H1 (cell line): ENCODE results near the gene FGR. TPM values are rescaled to one million over a fixed set of nuclear protein-coding genes. Genes with fewer than 3 reads are reported as not detected.

Experiments used
- CTCF ChIA-PET: fragments of 300-600 bp; sonication (Branson Sonifier 250); formaldehyde crosslinking; loops from one replicate; lab custom pipeline; 2021; ENCODE audit not compliant: partially characterized antibody; lab: Charles Lee
- POLR2A ChIA-PET: fragments of 300-600 bp; sonication (Branson Sonifier 250); formaldehyde crosslinking; loops from one replicate; lab custom pipeline; 2021; ENCODE audit warnings: inconsistent platforms; ENCODE audit not compliant: partially characterized antibody; lab: Charles Lee
- DNase-seq, 2 experiments: peaks; one replicate each; pipeline versions ENCODE4 v3.0.0 to v3.0.0-alpha.2; 2010 to 2022; ENCODE audit warnings: low spot score in 2 of 2, low read depth in 1 of 2, mixed read lengths in 1 of 2
- FAIRE-seq: peaks from 2 replicates; lab custom pipeline; 2011; peaks lifted over from hg19 to GRCh38; lab: Jason Lieb, UNC
- H2AFZ ChIP-seq: 2 replicates; pipeline ENCODE4 v1.8.1; 2012; ENCODE audit warnings: low read length, inconsistent platforms
- H2AK5ac ChIP-seq: 2 replicates; pipeline ENCODE4 v1.6.1; 2013; ENCODE audit warnings: low read depth, low read length
- H2BK120ac ChIP-seq: replicated peaks from 2 replicates; pipeline ENCODE3; 2013; ENCODE audit warnings: low read depth, low read length, inconsistent platforms
- H2BK12ac ChIP-seq: 2 replicates; pipeline ENCODE4 v1.6.1; 2013; ENCODE audit warnings: low read depth, low read length
- H2BK15ac ChIP-seq: 2 replicates; pipeline ENCODE4 v1.6.1; 2013; ENCODE audit warnings: low read length
- H2BK20ac ChIP-seq: 2 replicates; pipeline ENCODE4 v1.6.1; 2013; ENCODE audit warnings: low read length
- H2BK5ac ChIP-seq: 2 replicates; pipeline ENCODE4 v1.6.1; 2013; ENCODE audit warnings: low read depth, low read length
- H3K14ac ChIP-seq: 2 replicates; pipeline ENCODE4 v1.6.1; 2013; ENCODE audit warnings: inconsistent platforms; ENCODE audit not compliant: insufficient read length
- H3K18ac ChIP-seq: 2 replicates; pipeline ENCODE4 v1.6.1; 2013; ENCODE audit warnings: low read length; ENCODE audit errors: extremely low read depth
- H3K23ac ChIP-seq: 2 replicates; pipeline ENCODE4 v1.6.1; 2013; ENCODE audit warnings: inconsistent platforms; ENCODE audit not compliant: insufficient read length
- H3K23me2 ChIP-seq: 2 replicates; pipeline ENCODE4 v1.6.1; 2013; ENCODE audit warnings: low read depth, low read length
- H3K27ac ChIP-seq: 2 replicates; pipeline ENCODE4 v1.6.1; 2011; ENCODE audit warnings: low read depth, low read length, inconsistent platforms
- H3K27me3 ChIP-seq, 4 experiments: replicated peaks in 1 of 4; 1 replicate in 1 of 4; 2 replicates in 3 of 4; pipeline versions ENCODE4 v1.6.1 to v1.8.1; 2011 to 2013; ENCODE audit warnings: low read length in 3 of 4, mild to moderate bottlenecking in 3 of 4, inconsistent platforms in 2 of 4, mixed read lengths in 2 of 4, moderate library complexity in 1 of 4; ENCODE audit not compliant: control insufficient read depth in 3 of 4, insufficient read depth in 3 of 4; ENCODE audit errors: extremely low read depth in 1 of 4
- H3K36me3 ChIP-seq, 4 experiments: 2 replicates each; pipeline versions ENCODE4 v1.6.1 to v1.8.1; 2011 to 2013; ENCODE audit warnings: mild to moderate bottlenecking in 4 of 4, low read length in 3 of 4, moderate library complexity in 2 of 4, control low read depth in 1 of 4, inconsistent platforms in 1 of 4; ENCODE audit not compliant: insufficient read depth in 4 of 4, control insufficient read depth in 2 of 4
- H3K4ac ChIP-seq: replicated peaks from 2 replicates; pipeline ENCODE3; 2013; ENCODE audit warnings: low read length, low read depth, mixed read lengths, inconsistent platforms; ENCODE audit not compliant: insufficient read length
- H3K4me1 ChIP-seq, 4 experiments: replicated peaks in 1 of 4; 1 replicate in 1 of 4; 2 replicates in 3 of 4; pipeline versions ENCODE4 v1.6.1 to v1.8.1; 2011 to 2013; ENCODE audit warnings: low read length in 3 of 4, inconsistent platforms in 2 of 4, mixed read lengths in 1 of 4; ENCODE audit not compliant: insufficient read depth in 4 of 4, control insufficient read depth in 3 of 4
- H3K4me2 ChIP-seq, 2 experiments: 2 replicates each; pipeline versions ENCODE4 v1.6.1 to v1.8.1; 2011 to 2013; ENCODE audit warnings: low read depth in 2 of 2, low read length in 2 of 2, control low read depth in 1 of 2, inconsistent platforms in 1 of 2, mild to moderate bottlenecking in 1 of 2; ENCODE audit not compliant: insufficient read depth in 1 of 2
- H3K4me3 ChIP-seq, 4 experiments: fragments of 200-600, 300-600 bp in 1 of 4; sonication (generic), shearing (Covaris generic), sonication (Bioruptor Twin) in 1 of 4; 2 replicates each; pipeline versions ENCODE4 v1.5.1 to v1.8.1; 2011 to 2016; ENCODE audit warnings: low read length in 4 of 4, low read depth in 3 of 4, control low read depth in 2 of 4, inconsistent platforms in 2 of 4, mild to moderate bottlenecking in 2 of 4, mixed read lengths in 1 of 4, moderate library complexity in 1 of 4; ENCODE audit not compliant: insufficient read depth in 2 of 4; ENCODE audit errors: extremely low read depth in 1 of 4
- H3K56ac ChIP-seq: replicated peaks from 2 replicates; pipeline ENCODE3; 2013; ENCODE audit warnings: low read depth, mild to moderate bottlenecking, mixed read lengths, low read length, inconsistent platforms; ENCODE audit not compliant: insufficient read length
- H3K79me1 ChIP-seq: 2 replicates; pipeline ENCODE4 v1.6.1; 2013; ENCODE audit warnings: low read depth, low read length, control low read depth
- H3K79me2 ChIP-seq, 2 experiments: 2 replicates each; pipeline versions ENCODE4 v1.6.1 to v1.8.1; 2012 to 2013; ENCODE audit warnings: low read length in 2 of 2, mild to moderate bottlenecking in 2 of 2, inconsistent platforms in 1 of 2; ENCODE audit not compliant: insufficient read depth in 2 of 2, control insufficient read depth in 1 of 2
- H3K9ac ChIP-seq, 4 experiments: replicated peaks in 1 of 4; 1 replicate in 1 of 4; 2 replicates in 3 of 4; pipeline versions ENCODE4 v1.6.1 to v1.8.1; 2011 to 2013; ENCODE audit warnings: low read depth in 3 of 4, low read length in 3 of 4, control low read depth in 2 of 4, mild to moderate bottlenecking in 2 of 4, moderate library complexity in 2 of 4, inconsistent platforms in 1 of 4; ENCODE audit errors: extremely low read depth in 1 of 4
- H3K9me3 ChIP-seq, 2 experiments: 2 replicates each; pipeline versions ENCODE4 v1.6.1 to v1.8.1; 2012 to 2013; ENCODE audit warnings: mild to moderate bottlenecking in 2 of 2, moderate library complexity in 2 of 2, control low read depth in 1 of 2, inconsistent platforms in 1 of 2, low read depth in 1 of 2, low read length in 1 of 2, mixed read lengths in 1 of 2; ENCODE audit not compliant: insufficient read depth in 2 of 2
- H4K20me1 ChIP-seq, 2 experiments: replicated peaks in 1 of 2; 2 replicates each; pipeline versions ENCODE3 to v1.8.1; 2011 to 2013; ENCODE audit warnings: inconsistent platforms in 2 of 2, low read length in 2 of 2, mild to moderate bottlenecking in 1 of 2; ENCODE audit not compliant: insufficient read depth in 2 of 2, control insufficient read depth in 1 of 2
- H4K5ac ChIP-seq: 2 replicates; pipeline ENCODE4 v1.6.1; 2013; ENCODE audit warnings: low read length, low read depth, mixed read lengths, inconsistent platforms; ENCODE audit not compliant: insufficient read length
- H4K8ac ChIP-seq: 2 replicates; pipeline ENCODE4 v1.8.0; 2013; ENCODE audit warnings: mild to moderate bottlenecking, moderate library complexity, low read length, inconsistent platforms; ENCODE audit not compliant: insufficient read depth; ENCODE audit errors: extremely low read depth
- H4K91ac ChIP-seq: replicated peaks from 2 replicates; pipeline ENCODE3; 2013; ENCODE audit warnings: low read length, mixed read lengths, inconsistent platforms; ENCODE audit not compliant: insufficient read length
- CREB1 ChIP-seq: IDR thresholded peaks from 2 replicates; pipeline ENCODE4 v1.6.1; 2012; ENCODE audit warnings: inconsistent platforms
- MAFK ChIP-seq: IDR thresholded peaks from 2 replicates; pipeline ENCODE4 v1.6.1; 2012; ENCODE audit warnings: low read depth, mild to moderate bottlenecking, improper control_type of control experiment, low read length
- POLR2A ChIP-seq, 2 experiments: IDR thresholded peaks; 1 replicate in 1 of 2; 2 replicates in 1 of 2; pipeline ENCODE4 v1.6.1; 2011; ENCODE audit warnings: low read depth in 2 of 2, low read length in 2 of 2, mild to moderate bottlenecking in 2 of 2; ENCODE audit errors: control extremely low read depth in 1 of 2
- POU5F1 ChIP-seq: IDR thresholded peaks from 2 replicates; pipeline ENCODE4 v1.6.1; 2011; ENCODE audit warnings: low read depth, mild to moderate bottlenecking, low read length, moderate library complexity
- RNF2 ChIP-seq: fragments of 200-900, 300-1000 bp; sonication (generic); IDR thresholded peaks from 2 replicates; pipeline ENCODE4 v1.7.1; 2016; ENCODE audit warnings: borderline replicate concordance, low read depth, mild to moderate bottlenecking, antibody characterized with exemption, low read length; ENCODE audit not compliant: poor library complexity, severe bottlenecking; ENCODE audit errors: missing control alignments
- TAF7 ChIP-seq: optimal IDR thresholded peaks from 2 replicates; pipeline ENCODE3; 2011; ENCODE audit warnings: low read depth, mild to moderate bottlenecking, inconsistent platforms, low read length, moderate library complexity, borderline replicate concordance
- WGBS, 2 experiments: shearing (Covaris generic) in 1 of 2; methylation state at CpG; one replicate each; pipeline versions ENCODE4 v1.1.6 to v1.1.7; 2013 to 2015; ENCODE audit warnings: low lambda C conversion rate in 2 of 2, mixed read lengths in 2 of 2, inconsistent platforms in 1 of 2, low coverage in 1 of 2, missing lambda C conversion rate in 1 of 2; ENCODE audit not compliant: insufficient replicate concordance in 2 of 2, insufficient coverage in 1 of 2, insufficient read length in 1 of 2; ENCODE audit errors: extremely low coverage in 1 of 2, missing lambda C conversion rate in 1 of 2; 5-methylcytosine and 5-hydroxymethylcytosine counted together
- polyA plus RNA-seq, 7 experiments: library from polyadenylated mRNA; depleted of rRNA in 3 of 7; stranded (reverse) in 5 of 7; unstranded in 2 of 7; fragments of >200 nt in 5 of 7; fragments of 200-250 nt in 2 of 7; gene quantifications; 1 replicate in 5 of 7; 2 replicates in 1 of 7; 4 replicates in 1 of 7; pipeline versions ENCODE4 v1.2.1 to v1.2.3, GENCODE V29; 2011 to 2013; ENCODE audit warnings: missing spikeins in 2 of 7, mixed read lengths in 2 of 7
- total RNA-seq: library from RNA; stranded (reverse); fragmentation: NEBNext Ultra II Directional; extraction: Animal tissue kit (Norgen Biotek cat#: 25700); gene quantifications from 2 replicates; pipeline ENCODE4 v1.2.1, GENCODE V29; 2021

FGR gene
- total and polyA plus RNA-seq, 2 of the 8 experiments (the other 6 are each of a cell fraction or from before 2014, with no cell fraction given): 0.22 to 0.95 TPM

- H3K79me1 ChIP-seq: peaks cover 35% of the 10 kb centered on the region
- H2BK20ac ChIP-seq: no peak overlapping the region
- peak overlapping the region; percentile 48; the same call in 1 of the 2 replicates for H3K18ac ChIP-seq
- H4K20me1 ChIP-seq: peaks cover 22 to 63% of the 10 kb centered on the region in 2 experiments
- H3K9ac ChIP-seq: no peak overlapping the region
- H3K27me3 ChIP-seq: no peaks in the 10 kb centered on the region; a peak in 1 of 7 replicates
- DNase-seq: no peak
- H3K4me1 ChIP-seq: peaks cover 27 to 70% (median 56%) of the 10 kb centered on the region in 4 experiments
- peak overlapping the region in 1 of 2 experiments; percentile 16; a peak in 1 of 4 replicates for H3K4me2 ChIP-seq
- ChIA-PET CTCF (interaction anchor here (0.7 to 37.8 kb wide), 3 partner anchors 38 to 202 kb away, joined by 3 to 1807 read pairs (median 3); no protein-coding TSS in a partner anchor), POLR2A (interaction anchor here (3.8 to 13.5 kb wide), 2 partner anchors 22 to 41 kb away, joined by 18 to 355 read pairs; no protein-coding TSS in a partner anchor)
- H3K36me3 ChIP-seq: no peaks in the 10 kb centered on the region
- no peak overlapping the region for H4K5ac ChIP-seq
- peaks cover 5 to 91% of the 10 kb centered on the region in 2 experiments; a peak in 3 of 4 replicates for H3K79me2 ChIP-seq
- peak overlapping the region; percentile 26 for H4K91ac ChIP-seq
- no peak overlapping the region for H3K4ac ChIP-seq
- H3K4me3 ChIP-seq: no peak overlapping the region
- H2AFZ ChIP-seq: no peak overlapping the region
- 83% methylated on average over 6 of the region's 7 CpGs; no CpG with 5 or more reads in 1 of the 2 experiments for WGBS, 2 experiments
- FAIRE-seq: no peak
- H2BK120ac ChIP-seq: no peak overlapping the region
- H3K14ac ChIP-seq: no peak overlapping the region
- H2BK5ac ChIP-seq: peak overlapping the region; percentile 44
- H3K23me2 ChIP-seq: peaks cover 17% of the 10 kb centered on the region; the same call in 1 of the 2 replicates
- 0 out of 2 replicates have a peak overlapping the region, but pooled peaks have one; percentile 31 for H2BK15ac ChIP-seq
- no peak overlapping the region for H3K56ac ChIP-seq
- no peak overlapping the region for H3K23ac ChIP-seq
- H3K9me3 ChIP-seq: no peaks in the 10 kb centered on the region
- H2BK12ac ChIP-seq: peak overlapping the region; percentile 27; the same call in 1 of the 2 replicates
- no peak overlapping the region for H4K8ac ChIP-seq
- no peak overlapping the region for H3K27ac ChIP-seq
- 0 out of 2 replicates have a peak overlapping the region, but pooled peaks have one; percentile 65 for H2AK5ac ChIP-seq
- TF ChIP-seq MAFK: no peak
- TF ChIP-seq RNF2: no peak
- TF ChIP-seq POU5F1: no peak
- TF ChIP-seq POLR2A (IDR thresholded peaks at IDR 0.05; ENCODE audit: control extremely low read depth in 1 of 2, low read depth in 2 of 2, low read length in 2 of 2): no peak
- no peak for TF ChIP-seq TAF7
- no peak for TF ChIP-seq CREB1
These were observed 37.3 kb downstream of the FGR start for GRCh38 chr1:27597516-27598294.
